Measurements from ENCODE around the gene ARHGEF1. TPM values are rescaled to one million over a fixed set of nuclear protein-coding genes. Genes with fewer than 3 reads are reported as not detected.

Gene ARHGEF1
- total RNA-seq, 1 donor from 2014 or later = 197 TPM

DNA sequence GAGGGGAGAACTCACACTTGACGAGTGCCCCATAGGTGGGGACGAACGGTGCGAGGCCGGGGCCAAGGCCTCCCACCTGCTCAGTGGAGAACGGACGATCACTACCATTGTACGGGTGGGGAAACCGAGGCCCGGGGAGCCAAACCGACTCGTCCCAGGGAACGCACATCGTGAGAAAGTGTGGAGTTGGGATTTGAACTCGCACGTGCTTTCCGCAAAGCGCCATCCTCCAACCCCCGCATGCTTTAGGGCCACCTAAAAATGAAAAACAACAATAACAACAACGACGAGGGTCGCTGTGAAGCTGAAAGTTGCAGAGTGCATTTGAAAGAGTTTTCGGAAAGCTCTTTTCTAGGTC is 458 bp downstream of the ARHGEF1 start:
- TF ChIP-seq, protein P1, sequence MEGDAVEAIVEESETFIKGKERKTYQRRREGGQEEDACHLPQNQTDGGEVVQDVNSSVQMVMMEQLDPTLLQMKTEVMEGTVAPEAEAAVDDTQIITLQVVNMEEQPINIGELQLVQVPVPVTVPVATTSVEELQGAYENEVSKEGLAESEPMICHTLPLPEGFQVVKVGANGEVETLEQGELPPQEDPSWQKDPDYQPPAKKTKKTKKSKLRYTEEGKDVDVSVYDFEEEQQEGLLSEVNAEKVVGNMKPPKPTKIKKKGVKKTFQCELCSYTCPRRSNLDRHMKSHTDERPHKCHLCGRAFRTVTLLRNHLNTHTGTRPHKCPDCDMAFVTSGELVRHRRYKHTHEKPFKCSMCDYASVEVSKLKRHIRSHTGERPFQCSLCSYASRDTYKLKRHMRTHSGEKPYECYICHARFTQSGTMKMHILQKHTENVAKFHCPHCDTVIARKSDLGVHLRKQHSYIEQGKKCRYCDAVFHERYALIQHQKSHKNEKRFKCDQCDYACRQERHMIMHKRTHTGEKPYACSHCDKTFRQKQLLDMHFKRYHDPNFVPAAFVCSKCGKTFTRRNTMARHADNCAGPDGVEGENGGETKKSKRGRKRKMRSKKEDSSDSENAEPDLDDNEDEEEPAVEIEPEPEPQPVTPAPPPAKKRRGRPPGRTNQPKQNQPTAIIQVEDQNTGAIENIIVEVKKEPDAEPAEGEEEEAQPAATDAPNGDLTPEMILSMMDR (IDR thresholded peaks at IDR 0.05) = no peak
- no peaks in the 10 kb centered on the region for H3K27me3 ChIP-seq
- H3K9me3 ChIP-seq = no peaks in the 10 kb centered on the region
- H3K27ac ChIP-seq = peak overlapping the region; percentile 94
- peaks cover 45% of the 10 kb centered on the region for H3K4me1 ChIP-seq
- no peak for DNase-seq
- H3K36me3 ChIP-seq = peaks cover 6% of the 10 kb centered on the region
- peak overlapping the region; percentile 99 for H3K4me3 ChIP-seq
- no peak for ATAC-seq
- intact Hi-C loops (cut with DNase I) = no loop called here

DNA sequence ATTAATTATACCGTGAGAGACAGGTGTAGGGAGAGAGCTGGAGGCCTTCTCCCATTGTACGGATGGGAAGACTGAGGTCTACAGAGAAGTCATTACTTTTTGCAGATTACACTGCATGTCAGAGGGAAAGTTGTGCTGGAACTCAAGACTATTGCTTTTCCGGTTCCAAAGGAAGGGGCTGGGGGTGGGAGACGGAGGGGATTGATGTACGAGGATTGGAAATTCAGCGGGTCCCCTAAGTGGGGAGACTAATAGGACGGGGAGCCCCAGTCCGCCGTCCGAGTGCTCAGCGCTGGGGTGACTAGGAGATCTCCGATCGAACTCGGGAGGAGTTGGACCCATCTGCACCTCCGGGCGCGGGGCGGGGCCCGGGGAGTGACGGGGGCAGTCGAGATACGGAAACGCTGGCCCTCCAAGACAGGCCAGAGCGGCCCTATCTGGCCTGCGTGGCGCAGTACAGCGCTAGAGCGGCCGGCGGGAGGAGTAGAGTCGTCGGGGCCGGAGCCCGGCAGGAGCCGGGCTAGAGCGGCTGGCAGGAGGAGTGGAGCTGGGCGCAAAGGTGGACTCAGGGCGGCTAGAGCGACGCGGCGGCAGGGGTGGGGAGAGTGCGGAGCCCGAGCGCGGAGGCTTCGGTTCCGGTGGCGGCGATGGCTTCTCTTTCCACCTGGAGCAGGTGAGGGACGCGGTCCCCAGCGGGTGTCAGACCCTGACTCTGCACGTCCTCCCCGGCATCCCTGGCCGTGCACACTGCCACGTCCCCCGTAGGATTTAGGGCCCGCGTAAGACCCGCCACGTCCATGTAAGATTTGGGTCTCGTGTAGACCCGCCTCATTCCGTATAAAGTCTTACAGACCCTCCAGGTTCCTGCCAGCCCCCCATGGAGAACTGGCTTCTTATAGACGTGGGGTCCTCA is 1.1 kb downstream of the ARHGEF1 start:
- H3K27ac ChIP-seq = peak overlapping the region; percentile 94
- intact Hi-C loops (cut with DNase I) = no loop called here
- peaks cover 50% of the 10 kb centered on the region for H3K4me1 ChIP-seq
- H3K9me3 ChIP-seq = no peaks in the 10 kb centered on the region
- no peaks in the 10 kb centered on the region for H3K27me3 ChIP-seq
- DNase-seq (peak; percentile 98), ATAC-seq (peak; percentile 90)
- TF ChIP-seq, protein P1 (IDR thresholded peaks at IDR 0.05) = peak; percentile 24
- peak overlapping the region; percentile 99 for H3K4me3 ChIP-seq
- H3K36me3 ChIP-seq = peaks cover 12% of the 10 kb centered on the region

DNA sequence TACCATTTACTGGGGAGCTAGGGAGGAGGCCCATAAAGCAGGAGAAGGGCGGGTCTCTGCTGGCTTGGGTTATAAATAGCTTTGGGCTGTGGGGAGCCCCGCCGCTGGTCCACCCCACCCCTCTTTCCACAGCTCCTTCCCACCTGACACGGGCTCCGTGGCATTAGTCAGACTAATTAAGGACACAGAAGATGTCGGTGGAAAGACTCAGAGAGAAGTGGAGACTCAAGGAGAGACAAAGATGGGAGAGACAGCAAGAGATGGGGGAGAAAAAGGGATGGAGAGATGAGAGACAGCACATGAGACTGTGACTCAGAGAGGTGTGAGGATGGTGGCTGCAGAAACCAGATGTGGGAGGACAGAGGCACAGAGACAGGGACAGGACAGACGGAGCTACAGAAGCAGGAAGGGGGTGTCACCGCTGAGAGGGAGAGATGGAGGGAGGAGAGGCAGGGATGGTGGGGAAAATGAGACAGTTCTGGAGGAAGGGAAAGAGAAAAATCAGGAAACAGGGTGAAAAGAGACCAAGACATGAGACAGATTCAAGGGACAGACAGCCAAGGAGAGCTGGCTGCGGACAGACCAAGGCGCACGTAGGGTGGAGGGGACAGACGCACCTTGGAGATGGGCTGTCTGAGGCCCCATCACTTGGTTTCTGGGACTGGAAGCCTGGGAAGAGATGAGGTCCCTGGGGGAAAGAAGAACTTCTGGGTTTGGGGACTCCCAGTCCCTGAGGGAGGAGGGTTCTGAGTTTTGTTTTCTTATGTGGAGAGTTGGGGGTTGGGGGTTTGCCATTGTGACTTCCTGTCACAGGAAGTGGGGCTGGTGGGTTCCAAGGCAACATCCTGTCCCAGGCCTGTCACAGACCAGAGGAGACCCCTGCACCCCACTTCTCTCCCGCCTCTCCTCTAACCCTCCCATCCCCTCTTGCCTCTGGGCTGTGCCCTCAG is 4.1 kb downstream of the ARHGEF1 start:
- no peaks in the 10 kb centered on the region for H3K27me3 ChIP-seq
- H3K9me3 ChIP-seq = no peaks in the 10 kb centered on the region
- H3K4me1 ChIP-seq = peaks cover 50% of the 10 kb centered on the region
- ATAC-seq (no peak), DNase-seq (no peak)
- TF ChIP-seq, protein P1 (IDR thresholded peaks at IDR 0.05) = no peak
- peaks cover 34% of the 10 kb centered on the region for H3K36me3 ChIP-seq
- peak overlapping the region; percentile 66 for H3K27ac ChIP-seq
- H3K4me3 ChIP-seq = peak overlapping the region; percentile 36
- intact Hi-C loops (cut with DNase I) = no loop called here

DNA sequence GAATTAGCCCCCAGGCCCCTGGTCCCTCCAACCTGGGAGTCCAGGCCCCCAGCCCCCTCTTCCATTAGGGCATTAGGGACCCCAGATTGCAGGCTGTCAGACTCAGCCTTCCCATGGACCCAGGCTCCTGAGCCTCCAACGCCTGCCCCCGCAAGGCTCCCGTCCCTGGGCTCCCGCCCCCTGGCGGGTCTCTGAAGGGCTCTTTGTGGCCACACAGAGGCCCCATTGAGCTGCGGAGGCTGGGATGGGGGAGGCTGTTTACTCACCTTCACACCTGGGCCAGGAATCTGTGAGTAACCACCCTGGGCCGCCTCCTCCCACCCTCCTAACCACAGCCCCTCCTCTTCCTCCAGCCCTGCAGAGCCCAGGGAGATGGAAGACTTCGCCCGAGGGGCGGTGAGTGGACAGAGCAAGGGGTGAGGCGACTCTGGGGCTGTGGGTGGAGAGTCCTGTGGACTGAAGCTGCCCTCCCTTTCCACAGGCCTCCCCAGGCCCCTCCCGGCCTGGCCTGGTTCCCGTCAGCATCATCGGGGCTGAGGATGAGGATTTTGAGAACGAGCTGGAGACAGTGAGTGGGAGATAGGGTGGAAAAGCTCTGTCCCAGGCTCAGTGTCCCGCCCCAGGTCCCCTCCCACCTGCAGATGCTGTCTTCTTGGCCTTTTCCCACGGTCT is 4.9 kb downstream of the ARHGEF1 start:
- H3K4me1 ChIP-seq = peaks cover 43% of the 10 kb centered on the region
- TF ChIP-seq, protein P1 (IDR thresholded peaks at IDR 0.05) = peak; percentile 27
- peak; percentile 93 for DNase-seq
- H3K4me3 ChIP-seq = peak overlapping the region; percentile 36
- ATAC-seq = peak; percentile 76
- H3K9me3 ChIP-seq = no peaks in the 10 kb centered on the region
- intact Hi-C loops (cut with DNase I) = no loop called here
- peak overlapping the region; percentile 66 for H3K27ac ChIP-seq
- H3K27me3 ChIP-seq = no peaks in the 10 kb centered on the region
- H3K36me3 ChIP-seq = peaks cover 42% of the 10 kb centered on the region

DNA sequence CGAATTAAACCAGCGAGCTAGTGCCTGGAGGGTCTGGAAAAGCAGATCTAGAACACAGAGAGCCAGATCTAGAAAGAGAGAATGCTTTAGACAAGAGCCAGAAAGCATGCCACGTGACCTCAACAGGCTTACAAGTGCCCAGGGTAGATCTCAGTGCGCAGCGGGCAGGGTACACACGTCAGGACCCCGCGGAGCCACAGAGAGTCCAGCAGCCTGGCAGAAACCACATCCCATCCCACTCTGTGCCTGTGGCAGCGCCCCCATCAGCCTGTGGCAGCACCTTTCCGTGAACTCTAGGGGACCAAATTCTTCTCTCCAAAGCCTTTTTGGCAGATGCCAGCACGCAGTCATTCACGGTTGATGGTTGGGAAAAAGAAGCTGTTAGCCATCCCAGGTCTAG is 5.9 kb downstream of the ARHGEF1 start:
- H3K4me3 ChIP-seq = no peak overlapping the region
- H3K4me1 ChIP-seq = peaks cover 43% of the 10 kb centered on the region
- intact Hi-C loops (cut with DNase I) = no loop called here
- H3K27me3 ChIP-seq = no peaks in the 10 kb centered on the region
- TF ChIP-seq, protein P1 (IDR thresholded peaks at IDR 0.05) = no peak
- peak overlapping the region; percentile 66 for H3K27ac ChIP-seq
- peaks cover 45% of the 10 kb centered on the region for H3K36me3 ChIP-seq
- no peak for ATAC-seq
- no peak for DNase-seq
- H3K9me3 ChIP-seq = no peaks in the 10 kb centered on the region

All from upper lobe of right lung (tissue), 1 donor.